Superior temporal gyrus (tissue), 1 donor: ENCODE measurements around the gene MFAP2.
A peak's percentile ranks its signal among the peaks of the same experiment; 100 is the strongest.

Experiments used
- DNase-seq: peaks from one replicate; pipeline ENCODE4 v3.0.0-alpha.2; 2016; ENCODE audit errors: extremely low spot score

MFAP2 gene, protein sequence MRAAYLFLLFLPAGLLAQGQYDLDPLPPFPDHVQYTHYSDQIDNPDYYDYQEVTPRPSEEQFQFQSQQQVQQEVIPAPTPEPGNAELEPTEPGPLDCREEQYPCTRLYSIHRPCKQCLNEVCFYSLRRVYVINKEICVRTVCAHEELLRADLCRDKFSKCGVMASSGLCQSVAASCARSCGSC

DNA sequence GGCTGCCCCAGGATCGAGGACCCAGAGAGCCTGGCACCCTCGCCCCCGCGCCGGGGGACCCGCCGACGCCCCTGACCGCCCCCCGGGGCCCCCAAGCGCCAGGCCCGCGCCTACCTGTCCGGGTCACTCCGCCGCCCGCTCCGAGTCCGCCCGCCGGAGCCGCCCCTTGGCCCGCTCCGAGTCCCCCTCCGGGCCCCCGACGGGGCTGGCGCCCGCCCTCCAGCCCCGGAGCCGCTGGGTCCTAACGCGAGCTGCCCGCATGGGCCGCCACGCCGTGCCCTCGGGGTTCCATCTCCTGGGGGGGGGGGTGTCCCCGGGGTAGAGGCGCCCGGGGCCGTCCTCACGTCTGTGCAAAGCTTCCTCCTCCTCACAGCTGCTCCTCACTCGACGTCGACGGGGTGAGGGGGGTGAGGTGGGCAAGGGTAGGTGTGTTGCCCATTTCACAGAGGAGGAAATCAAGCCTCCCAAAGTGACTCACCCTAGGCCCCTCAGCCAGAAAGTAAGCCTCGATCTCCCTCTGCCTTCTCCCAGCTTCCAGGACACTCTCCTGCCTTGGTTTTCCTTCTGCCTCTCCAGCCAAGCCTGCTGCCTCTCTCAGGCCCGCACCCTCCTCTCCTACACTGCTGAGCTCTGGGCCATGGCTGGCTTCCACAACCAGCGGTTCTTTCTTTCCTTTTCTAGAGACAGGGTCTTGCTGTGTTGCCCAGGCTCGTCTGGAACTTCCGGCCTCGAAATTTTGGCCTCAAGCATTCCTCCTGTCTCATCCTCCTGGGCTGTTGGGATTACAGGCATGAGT lies at the start of gene MFAP2:
MFAP2 (minus strand) TSS at position 148 of the 796 bp plus-strand sequence. CDS start 2,347 bp downstream, outside the sequence.
- DNase-seq: no peak

DNA sequence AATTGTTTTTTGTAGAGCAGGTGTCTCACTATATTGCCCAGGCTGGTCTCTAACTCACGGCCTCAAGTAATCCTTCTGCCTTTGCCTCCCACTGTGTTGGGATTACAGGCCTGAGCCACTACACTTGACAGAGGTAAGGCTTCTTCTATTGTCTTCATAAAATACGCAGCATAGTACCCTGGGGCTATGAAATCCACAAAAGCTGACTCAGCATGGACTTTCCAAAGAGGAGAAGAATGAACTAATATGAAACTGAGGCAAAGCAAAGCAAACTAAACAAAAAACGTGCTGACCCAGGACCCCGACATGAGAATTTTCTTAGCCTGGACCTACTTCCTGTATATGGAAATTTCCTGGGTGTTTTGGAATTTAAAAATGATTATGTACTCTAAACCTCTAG lies 49.8 kb upstream of the MFAP2 start:
- no peak for DNase-seq

DNA sequence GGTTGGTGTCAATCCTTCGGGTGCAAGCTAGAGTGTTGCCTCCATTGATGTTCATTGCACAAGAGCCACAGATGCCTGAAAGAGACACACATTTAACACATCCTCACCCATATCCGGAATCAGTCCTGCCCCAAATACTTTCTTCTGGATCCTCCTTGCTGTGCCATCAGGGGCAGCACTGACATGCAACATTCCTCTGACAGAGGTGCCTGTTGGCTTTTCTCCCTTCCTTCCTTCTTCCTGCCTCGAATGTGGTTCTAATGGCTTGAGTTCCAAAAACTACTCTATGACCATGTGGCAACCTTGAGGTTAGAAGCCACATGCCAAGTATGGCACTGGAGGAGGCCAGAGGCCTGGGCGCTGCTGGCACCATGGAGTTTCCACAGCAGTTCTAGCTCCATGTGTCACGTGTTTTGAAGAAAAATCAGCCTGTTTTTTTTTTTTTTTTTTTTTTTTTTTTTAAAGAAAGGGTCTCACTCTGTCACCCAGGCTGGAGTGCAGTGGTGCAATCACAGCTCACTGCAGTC lies 48.3 kb upstream of the MFAP2 start:
- no peak for DNase-seq

GRCh38 chr1:17027900-17028299 lies 47.5 kb upstream of the MFAP2 start:
- DNase-seq: no peak

DNA sequence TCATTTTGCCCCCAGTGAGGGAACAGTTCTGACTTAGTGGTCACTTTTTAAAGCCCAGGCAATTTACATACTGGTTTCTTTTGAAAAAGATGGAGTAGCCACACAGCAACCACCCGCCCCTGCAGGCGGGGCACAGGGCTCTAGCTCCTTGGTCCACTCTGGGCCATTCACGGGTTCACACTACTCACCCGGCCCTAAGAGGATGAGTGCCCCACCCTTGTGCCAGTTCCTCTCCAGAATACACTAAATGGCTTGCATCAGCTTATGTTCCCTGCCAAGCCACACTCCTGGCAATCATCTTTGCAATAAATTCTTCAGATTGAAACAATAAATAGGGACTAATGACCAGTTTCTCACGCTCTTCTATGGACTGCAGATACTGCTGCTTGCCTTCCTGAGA lies 47.0 kb upstream of the MFAP2 start:
- DNase-seq: no peak

DNA sequence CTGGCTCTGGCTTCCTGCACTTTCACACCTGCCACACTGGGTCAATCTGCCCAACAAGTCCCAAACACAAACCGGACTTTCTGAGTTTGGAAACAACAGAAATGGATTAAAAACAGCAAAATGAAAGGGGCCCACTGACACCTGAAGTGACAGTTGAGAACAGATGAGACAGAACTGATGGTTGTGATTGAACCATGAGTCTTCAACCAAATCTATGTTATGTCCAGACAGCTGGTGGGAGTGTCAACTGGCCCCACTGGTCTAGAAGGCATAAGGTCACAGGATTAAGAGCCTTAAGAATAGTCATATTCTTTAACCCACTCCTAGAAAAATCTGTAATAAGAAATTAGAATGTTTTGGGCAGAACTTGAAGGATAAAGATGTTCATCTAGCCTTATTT lies 44.3 kb upstream of the MFAP2 start:
- DNase-seq: no peak

DNA sequence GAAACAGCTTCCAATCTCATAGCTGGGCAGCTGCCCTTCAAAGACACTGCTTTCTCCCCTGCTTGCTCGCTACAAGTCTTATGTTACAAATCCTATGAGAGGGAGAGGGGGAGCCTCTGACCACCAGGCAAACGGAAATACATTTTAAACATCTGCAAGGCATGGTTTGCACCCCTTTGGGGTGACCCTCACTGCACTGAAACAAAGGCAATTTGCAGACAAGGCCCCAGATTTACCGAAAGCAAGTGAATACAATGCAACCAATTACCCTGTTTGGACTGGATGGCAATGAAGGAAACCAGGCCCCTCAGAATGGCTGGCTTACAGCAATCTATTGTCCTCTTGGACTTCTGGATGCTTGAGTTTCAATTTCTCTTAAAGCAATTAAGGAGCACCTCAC lies 43.2 kb upstream of the MFAP2 start:
- no peak for DNase-seq

- DNase-seq: no peak
Observed at GRCh38 chr1:17023102-17023501, 42.7 kb upstream of the MFAP2 start.

- peak; percentile 33 for DNase-seq
Observed at GRCh38 chr1:17021896-17022295, 41.5 kb upstream of the MFAP2 start.

DNA sequence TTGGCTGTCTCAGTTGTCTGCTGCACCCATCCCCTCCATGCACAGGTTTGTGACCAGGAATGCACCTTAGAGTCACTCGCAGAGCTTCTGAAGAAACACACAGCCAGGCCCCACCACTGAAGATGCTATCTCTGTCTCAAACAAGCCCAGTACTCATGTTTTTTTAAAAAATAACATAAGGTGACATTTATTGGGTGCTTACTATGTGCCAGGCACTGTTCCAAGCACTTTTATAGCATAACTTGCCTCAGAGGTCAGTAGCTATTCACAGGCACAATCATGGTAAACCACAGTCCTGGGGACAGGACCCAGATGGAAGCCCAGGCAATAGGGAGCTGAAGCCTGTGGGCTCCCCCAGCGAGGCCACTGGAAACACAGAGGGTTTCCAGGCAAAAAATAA lies 40.1 kb upstream of the MFAP2 start:
- DNase-seq: no peak

GRCh38 chr1:17018849-17019248 lies 38.4 kb upstream of the MFAP2 start:
- no peak for DNase-seq

DNA sequence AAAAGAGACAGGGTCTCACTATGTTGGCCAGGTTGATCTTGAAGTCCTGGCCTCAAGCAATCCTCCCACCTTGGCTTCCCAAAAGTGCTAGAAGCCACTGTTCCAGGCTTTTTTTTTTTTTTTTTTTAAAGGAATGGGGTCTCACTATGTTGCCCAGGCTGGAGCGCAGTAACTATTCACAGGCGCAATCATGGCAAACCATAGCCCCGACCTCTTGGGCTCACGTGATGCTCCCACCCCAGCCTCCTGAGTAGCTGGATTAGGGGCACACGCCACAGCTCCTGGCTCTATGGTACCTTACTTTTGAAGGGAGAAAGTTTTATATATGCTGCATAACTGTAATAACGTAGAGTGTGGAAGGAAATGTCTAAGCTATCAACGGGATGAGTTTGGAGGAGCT lies 37.0 kb upstream of the MFAP2 start:
- DNase-seq: no peak

DNA sequence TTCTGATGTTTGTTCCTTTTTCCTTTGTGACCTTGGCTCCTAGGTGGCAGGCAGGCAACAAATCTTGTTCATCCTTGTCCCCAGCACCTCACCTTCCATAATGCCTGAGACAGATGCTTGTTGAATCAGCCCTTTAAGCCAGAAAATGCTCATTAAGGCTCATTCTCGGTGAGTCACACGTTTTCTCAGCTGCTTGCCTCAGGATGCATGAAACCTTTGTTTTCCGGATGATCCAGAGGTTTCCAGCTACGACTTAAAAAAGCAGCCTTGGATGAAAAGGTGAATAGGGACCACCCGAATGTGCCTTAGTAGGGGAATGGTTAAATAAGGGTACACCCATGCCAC lies 35.9 kb upstream of the MFAP2 start:
- no peak for DNase-seq

- no peak for DNase-seq
Observed at GRCh38 chr1:17014671-17015567, 34.5 kb upstream of the MFAP2 start.

GRCh38 chr1:17013491-17014320 lies 33.3 kb upstream of the MFAP2 start:
- DNase-seq: no peak

GRCh38 chr1:17012775-17013490 lies 32.5 kb upstream of the MFAP2 start:
- no peak for DNase-seq

GRCh38 chr1:17011439-17012307 lies 31.3 kb upstream of the MFAP2 start, which contains the start of gene ATP13A2:
TSS of gene ATP13A2 (minus strand) at chr1:17011928. CDS start at chr1:17011738, 190 bp downstream.
- peak; percentile 83 for DNase-seq

DNA sequence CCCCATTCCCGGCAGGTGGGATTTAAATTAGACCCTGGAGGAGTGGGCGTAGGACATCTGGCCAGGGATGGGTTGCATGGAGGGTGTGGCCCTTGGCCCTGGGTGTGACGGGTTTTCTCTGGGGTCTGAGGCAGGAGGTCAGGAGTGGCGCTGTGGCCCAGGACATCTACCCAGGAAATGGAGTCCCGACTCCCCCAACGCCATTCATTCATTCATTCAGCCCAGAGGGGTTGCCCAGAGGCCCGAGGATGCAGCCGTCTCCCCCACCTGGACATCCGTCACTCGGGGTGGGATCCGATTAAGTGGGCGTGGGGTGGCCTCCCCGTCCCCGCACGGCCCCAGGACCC lies 30.6 kb upstream of the MFAP2 start:
- no peak for DNase-seq

DNA sequence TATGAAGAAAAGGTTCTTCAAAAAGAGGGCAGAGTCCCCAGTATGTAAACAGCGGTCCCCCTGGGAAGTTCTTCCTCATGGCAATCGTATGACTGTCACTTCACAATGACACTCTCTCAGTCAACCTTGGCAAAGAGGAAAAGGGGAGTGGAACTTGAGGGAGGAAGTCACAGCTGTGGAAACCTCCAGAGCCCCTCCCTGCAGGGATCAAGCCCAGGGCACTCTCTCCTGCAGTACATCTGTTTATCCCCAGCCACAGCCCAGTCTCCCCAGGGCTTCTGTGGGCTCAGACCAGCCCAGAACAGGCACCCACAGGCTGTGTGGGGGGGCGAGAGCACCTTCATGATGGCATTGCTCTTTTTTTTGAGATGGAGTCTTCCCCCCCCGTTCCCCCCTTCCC lies 29.3 kb upstream of the MFAP2 start:
- no peak for DNase-seq
